ENCODE results near the gene SH2D2A.

Gene SH2D2A

GRCh38 chr1:156823210-156823790 lies 6.7 kb upstream of the SH2D2A start:
- no peak for DNase-seq (ENCODE audit: low spot score)

- DNase-seq (ENCODE audit: low spot score): no peak
Measured at GRCh38 chr1:156822680-156823079, 6.0 kb upstream of the SH2D2A start.

- DNase-seq (ENCODE audit: low spot score): no peak
Measured at GRCh38 chr1:156821801-156822200, 5.2 kb upstream of the SH2D2A start.

GRCh38 chr1:156815961-156816422 lies 656 bp downstream of the SH2D2A start:
- no peak for DNase-seq (ENCODE audit: low spot score)

DNA sequence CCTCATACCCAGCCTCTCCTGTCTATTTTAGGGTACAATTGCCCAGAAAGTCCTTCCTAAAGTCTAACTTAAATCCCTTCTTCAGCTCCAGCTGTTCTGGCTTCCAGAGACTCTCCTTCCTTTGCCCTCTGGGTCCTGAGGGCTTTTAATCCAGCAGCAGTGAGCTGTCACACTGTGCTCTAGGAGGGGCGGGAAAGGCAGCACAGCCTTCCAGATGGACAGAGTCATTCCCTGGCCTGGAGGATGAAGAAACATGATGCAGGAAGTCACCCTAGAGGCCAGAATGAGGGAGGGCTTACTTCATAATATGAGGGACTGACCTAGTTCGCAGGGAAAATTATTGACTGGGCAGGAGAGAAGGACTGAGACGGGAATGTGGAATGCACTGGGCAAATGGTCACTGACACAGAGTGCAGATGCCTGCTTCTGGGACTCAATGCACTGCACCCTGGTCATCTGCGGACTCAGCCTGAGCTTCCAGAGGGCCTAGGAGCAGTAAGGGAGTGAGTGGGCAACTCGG lies 1.3 kb downstream of the SH2D2A start:
- no peak for DNase-seq (ENCODE audit: low spot score)

- no peak for DNase-seq (ENCODE audit: low spot score)
Measured at GRCh38 chr1:156814571-156815260, 1.9 kb downstream of the SH2D2A start.

GRCh38 chr1:156813750-156814570 lies 2.7 kb downstream of the SH2D2A start:
- no peak for DNase-seq (ENCODE audit: low spot score)

DNA sequence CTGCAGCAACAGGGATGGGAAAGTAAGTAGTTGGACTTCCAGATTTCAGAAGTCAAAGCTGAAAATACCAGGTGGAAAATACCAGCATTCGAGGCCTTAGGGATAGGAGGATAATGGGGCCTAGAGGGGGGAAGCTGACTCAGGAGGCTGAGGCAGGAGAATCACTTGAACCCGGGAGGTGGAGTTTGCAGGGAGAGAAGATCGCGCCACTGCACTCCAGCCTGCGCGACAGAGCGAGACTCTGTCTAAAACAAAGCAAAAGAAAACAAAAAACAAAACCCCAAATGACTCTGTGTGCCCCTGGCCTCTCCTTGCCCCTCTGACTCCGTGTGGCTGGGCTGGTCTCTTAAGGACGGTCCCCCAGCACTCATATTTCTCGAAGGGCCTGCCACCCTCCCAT lies 3.4 kb downstream of the SH2D2A start:
- DNase-seq (ENCODE audit: low spot score): no peak

DNA sequence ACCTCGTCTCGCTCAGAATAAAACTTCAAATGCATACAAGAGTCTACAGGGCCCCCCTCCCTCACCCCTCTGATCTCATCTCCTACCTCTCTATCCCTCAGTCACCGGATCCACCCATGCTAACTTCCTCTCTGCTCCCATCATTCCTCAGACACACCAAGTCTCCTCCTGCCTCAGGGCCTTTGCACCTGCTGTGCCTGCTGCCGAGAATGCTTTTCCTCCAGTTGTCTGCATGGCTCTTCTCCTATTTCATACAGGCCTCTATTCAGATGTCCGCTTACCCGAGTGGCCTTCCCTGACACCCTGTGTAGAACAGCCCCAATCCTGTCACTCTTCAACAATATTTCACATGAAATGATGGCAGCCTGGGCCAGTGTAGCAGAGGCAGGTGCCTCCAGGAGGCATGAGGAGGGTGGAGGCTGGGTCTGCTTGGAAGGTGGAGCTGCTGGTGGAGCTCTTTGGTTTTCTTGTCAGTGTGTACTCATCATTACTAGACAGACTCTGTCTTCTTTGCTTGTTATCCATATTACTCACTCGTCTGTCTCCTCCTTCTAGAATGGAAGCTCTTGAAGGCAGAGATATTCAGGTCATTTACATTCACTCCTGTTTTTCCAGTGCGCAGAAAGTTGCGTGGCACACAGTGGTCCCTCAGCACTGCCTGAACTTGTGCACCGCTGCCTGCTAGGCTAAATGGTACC lies 4.2 kb downstream of the SH2D2A start:
- no peak for DNase-seq (ENCODE audit: low spot score)

DNA sequence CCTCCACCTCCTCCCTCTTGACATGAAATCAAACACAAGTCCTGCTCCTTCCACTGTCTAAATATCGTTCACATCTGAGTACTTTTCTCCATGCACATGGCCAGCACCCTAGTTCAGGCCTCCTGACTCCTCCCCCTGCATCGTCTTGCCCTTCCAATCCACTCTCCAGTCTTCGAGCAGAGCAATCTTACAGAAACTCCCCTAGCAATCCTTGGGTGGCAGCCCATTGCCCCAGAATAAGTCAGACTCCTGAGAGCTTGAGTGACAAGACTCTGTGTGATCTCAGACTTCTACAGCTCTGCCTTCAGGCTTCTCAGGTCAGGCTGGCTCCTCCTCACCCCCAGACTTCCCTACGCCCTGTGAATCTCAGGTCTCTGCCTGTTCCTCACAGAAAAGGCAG lies 5.5 kb downstream of the SH2D2A start:
- DNase-seq (ENCODE audit: low spot score): no peak

- no peak for DNase-seq (ENCODE audit: low spot score)
Measured at GRCh38 chr1:156809711-156810366, 6.8 kb downstream of the SH2D2A start.

DNA sequence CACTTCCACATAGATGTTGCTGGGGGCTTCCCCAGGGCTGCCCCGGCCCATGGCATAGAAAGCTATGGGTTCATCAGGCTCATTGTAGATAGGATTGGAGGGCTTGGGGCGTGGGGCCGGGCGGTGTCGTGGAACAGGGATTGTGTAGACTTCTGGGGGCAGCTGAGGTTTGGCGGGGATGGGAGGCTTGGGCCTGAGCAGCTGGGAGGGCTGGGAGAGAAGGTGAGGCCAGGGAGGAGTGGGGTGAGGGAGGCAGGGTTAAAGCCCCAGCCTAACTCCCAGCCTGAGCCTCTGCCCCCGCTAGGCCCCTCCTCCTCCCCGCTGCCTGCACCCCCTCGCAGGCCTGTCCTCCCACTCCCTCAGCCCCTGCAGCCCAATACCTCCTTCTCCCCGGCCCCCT lies 7.4 kb downstream of the SH2D2A start:
- no peak for DNase-seq (ENCODE audit: low spot score)

- no peak for DNase-seq (ENCODE audit: low spot score)
Measured at GRCh38 chr1:156808186-156809030, 8.2 kb downstream of the SH2D2A start.

DNA sequence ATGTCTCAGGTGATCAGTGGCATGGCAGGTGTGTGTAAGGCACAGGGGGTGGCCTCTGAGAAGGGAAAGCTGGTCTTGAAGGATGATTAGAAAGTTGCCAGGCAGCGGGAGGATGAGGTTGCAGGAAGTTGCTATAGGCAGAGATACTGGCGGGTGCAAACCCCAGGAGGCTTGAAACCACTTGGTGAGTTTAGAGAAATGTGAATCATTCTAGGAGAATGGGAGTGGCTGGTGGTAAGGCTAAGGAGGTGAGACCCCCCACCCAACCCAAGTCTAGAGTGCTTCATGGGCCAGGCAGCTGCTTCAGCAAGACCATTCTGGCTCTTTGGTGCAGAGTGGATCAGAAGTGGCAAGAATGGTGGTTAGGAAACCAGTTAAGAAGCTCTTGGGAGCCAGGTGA lies 9.0 kb downstream of the SH2D2A start:
- DNase-seq (ENCODE audit: low spot score): no peak

GRCh38 chr1:156806512-156807440 lies 9.9 kb downstream of the SH2D2A start:
- no peak for DNase-seq (ENCODE audit: low spot score)

DNA sequence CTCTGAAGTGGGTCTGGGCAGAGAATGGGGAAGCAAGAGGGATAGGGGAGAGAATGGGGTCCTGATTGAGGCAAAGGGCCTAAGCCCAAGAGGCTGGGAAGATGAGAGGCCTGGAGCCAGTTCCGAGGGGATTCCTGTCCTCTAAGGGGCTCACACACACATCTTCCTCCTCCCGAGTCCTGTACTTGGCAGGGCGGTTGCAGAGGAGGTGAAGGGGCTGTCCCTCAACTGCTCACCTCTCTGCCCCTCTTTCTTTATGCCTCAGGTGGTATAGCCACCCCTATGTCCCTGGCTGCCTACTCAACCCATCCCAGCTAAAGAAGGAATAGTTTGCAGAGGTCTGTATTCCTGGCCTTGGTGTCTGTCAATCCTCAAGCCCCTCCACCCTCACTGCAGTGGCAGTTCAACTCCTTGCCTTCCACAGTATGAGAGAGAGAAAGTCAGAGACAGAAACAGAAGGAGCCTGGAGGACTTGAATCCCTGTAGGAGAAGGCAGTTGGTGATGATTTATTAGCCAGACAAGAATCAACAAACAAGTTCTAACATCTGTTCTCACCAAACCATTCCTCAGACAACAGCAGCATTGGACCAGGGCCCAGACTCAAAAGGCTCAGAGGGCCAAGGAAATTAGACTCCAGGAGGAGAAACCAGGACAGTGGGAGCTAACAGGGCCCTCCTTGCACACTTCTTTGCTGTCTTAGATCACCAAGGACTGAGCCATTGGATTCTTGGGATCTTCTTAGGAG lies 10.7 kb downstream of the SH2D2A start:
- DNase-seq (ENCODE audit: low spot score): no peak

GRCh38 chr1:156804572-156805243 lies 11.9 kb downstream of the SH2D2A start:
- no peak for DNase-seq (ENCODE audit: low spot score)

DNA sequence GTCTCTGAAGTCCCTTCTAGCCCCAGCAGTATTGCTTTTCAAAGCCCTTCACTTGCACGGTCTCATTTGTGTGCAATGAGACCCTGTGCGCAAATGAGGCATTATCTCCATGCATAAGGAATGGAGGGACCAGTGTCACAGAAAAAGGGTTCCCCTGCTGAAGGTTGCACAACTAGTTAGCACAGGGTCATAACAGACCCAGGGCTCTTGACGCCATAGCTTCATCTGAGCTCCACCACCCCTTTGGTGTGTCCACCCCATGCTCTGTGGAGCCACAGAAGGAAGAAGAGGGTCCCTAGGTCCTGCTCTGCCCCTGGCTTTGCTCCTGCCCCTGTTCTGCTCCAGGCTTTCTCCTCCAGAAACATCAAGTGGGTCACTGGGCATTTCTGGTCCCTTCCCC lies 12.6 kb downstream of the SH2D2A start:
- DNase-seq (ENCODE audit: low spot score): no peak
